ENCODE data around the gene CACNB1.

The CACNB1 gene

DNA sequence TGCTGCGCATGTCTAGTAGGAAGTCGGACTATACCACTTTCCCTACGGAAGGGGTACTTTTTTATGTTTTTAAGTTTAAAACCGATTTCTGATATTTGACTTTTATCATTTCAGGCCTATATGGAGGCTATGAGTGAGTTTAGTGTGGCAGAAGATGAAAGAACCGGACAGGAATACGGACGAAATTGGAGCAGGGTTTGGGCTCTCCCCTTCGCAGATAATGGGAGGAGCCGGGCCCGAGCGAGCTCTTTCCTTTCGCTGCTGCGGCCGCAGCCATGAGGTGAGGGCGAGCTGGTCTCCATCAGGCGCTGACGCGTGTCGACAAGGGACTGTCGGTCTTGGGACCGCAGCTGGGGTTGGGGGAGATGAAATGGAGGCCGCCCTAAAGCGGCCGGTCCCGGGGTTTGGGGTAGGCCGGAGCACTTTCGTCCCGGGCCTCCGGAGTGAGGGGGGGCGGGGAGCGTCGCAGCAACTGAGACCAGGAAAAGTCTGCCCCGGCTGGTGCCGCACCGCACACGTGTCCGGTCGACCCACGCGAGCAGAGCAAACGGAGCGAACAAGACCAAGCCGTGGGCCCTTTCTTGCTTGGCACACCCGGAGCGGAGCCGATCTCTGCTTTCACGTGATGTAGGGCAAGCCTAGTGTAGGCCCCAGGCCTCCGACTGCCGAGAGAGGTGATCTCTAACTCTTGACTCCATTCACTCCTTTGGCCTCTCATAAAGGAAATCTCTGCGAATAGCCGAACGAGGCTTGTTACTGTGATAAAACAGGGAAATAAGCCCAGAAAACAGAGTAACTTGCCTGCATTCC, 2.8 kb upstream of the CACNB1 start, which contains the start of gene RPL19 (continued):
- no peak for TF ChIP-seq BACH2 (CRISPR knock-in tag; IDR thresholded peaks at IDR 0.05; ENCODE audit: borderline replicate concordance)
- no peak for TF ChIP-seq PPARA (CRISPR knock-in tag; IDR thresholded peaks at IDR 0.05; ENCODE audit: borderline replicate concordance)
- TF ChIP-seq GLIS3 (CRISPR knock-in tag; IDR thresholded peaks at IDR 0.05): 0 out of 2 replicates have a peak, but pooled peaks have one; percentile 30
- no peak for TF ChIP-seq ISL1 (CRISPR knock-in tag; IDR thresholded peaks at IDR 0.05)

DNA sequence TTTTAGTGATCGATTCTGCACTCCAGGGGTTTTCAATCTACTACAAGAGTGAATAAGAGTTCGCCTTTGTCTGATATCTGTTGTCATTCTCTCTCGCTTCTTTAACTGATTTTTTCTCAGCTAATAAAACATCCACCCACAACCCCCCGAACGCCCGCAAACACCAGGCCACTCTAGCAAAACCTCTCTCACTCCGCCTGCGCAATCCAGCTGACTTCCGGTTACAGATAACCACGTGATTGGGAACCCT, 2.3 kb upstream of the CACNB1 start:
- TF ChIP-seq SNAI2 (CRISPR knock-in tag; IDR thresholded peaks at IDR 0.05) (no peak), ZNF8 (CRISPR knock-in tag; IDR thresholded peaks at IDR 0.05) (no peak), ZNF70 (CRISPR knock-in tag; IDR thresholded peaks at IDR 0.05) (no peak), CSDC2 (CRISPR knock-in tag; IDR thresholded peaks at IDR 0.05) (no peak), ZFP3 (CRISPR knock-in tag; IDR thresholded peaks at IDR 0.05) (no peak), TOX (CRISPR knock-in tag; IDR thresholded peaks at IDR 0.05; ENCODE audit: borderline replicate concordance) (no peak), ARNTL (CRISPR knock-in tag; IDR thresholded peaks at IDR 0.05; ENCODE audit: borderline replicate concordance, low read depth) (no peak)
- peak; percentile 52 for ATAC-seq

DNA sequence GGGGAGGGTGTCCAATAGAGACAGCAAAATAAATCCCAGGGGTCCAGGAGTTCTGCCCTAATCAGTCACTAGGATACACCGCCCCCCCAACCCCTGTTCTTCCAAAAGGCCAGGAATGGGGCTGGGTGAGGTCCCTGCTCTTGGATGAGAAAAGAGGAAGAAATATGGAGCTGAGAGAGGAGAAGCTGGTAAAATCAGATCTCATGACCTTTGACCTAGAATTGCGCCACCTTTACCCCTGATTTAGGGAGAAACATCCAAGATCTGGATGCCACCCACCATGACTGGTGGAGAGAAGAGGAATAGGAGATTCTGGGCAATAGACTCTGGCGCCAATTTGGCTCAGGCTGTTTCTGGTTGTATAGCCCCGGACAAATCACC, 707 bp upstream of the CACNB1 start:
- TF ChIP-seq ISL1 (CRISPR knock-in tag; IDR thresholded peaks at IDR 0.05) (no peak), TOX (CRISPR knock-in tag; IDR thresholded peaks at IDR 0.05; ENCODE audit: borderline replicate concordance) (no peak), GLIS3 (CRISPR knock-in tag; IDR thresholded peaks at IDR 0.05) (no peak), TCF4 (CRISPR knock-in tag; IDR thresholded peaks at IDR 0.05; ENCODE audit: borderline replicate concordance) (no peak), ZNF70 (CRISPR knock-in tag; IDR thresholded peaks at IDR 0.05) (no peak), RARB (CRISPR knock-in tag; IDR thresholded peaks at IDR 0.05) (no peak), BACH2 (CRISPR knock-in tag; IDR thresholded peaks at IDR 0.05; ENCODE audit: borderline replicate concordance) (no peak), ZFP30 (CRISPR knock-in tag; IDR thresholded peaks at IDR 0.05) (no peak), ARNTL (CRISPR knock-in tag; IDR thresholded peaks at IDR 0.05; ENCODE audit: borderline replicate concordance, low read depth) (no peak), SNAI2 (CRISPR knock-in tag; IDR thresholded peaks at IDR 0.05) (no peak), CSDC2 (CRISPR knock-in tag; IDR thresholded peaks at IDR 0.05) (no peak), ZNF565 (CRISPR knock-in tag; conservative IDR thresholded peaks at IDR 0.05; ENCODE audit: low read depth) (no peak), PPARA (CRISPR knock-in tag; IDR thresholded peaks at IDR 0.05; ENCODE audit: borderline replicate concordance) (no peak), ZFP3 (CRISPR knock-in tag; IDR thresholded peaks at IDR 0.05) (no peak), ZC3H10 (CRISPR knock-in tag; IDR thresholded peaks at IDR 0.05) (no peak)
- TF ChIP-seq, protein P1, sequence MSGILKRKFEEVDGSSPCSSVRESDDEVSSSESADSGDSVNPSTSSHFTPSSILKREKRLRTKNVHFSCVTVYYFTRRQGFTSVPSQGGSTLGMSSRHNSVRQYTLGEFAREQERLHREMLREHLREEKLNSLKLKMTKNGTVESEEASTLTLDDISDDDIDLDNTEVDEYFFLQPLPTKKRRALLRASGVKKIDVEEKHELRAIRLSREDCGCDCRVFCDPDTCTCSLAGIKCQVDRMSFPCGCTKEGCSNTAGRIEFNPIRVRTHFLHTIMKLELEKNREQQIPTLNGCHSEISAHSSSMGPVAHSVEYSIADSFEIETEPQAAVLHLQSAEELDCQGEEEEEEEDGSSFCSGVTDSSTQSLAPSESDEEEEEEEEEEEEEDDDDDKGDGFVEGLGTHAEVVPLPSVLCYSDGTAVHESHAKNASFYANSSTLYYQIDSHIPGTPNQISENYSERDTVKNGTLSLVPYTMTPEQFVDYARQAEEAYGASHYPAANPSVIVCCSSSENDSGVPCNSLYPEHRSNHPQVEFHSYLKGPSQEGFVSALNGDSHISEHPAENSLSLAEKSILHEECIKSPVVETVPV (CRISPR knock-in tag; IDR thresholded peaks at IDR 0.05): no peak
- TF ChIP-seq, protein P2, sequence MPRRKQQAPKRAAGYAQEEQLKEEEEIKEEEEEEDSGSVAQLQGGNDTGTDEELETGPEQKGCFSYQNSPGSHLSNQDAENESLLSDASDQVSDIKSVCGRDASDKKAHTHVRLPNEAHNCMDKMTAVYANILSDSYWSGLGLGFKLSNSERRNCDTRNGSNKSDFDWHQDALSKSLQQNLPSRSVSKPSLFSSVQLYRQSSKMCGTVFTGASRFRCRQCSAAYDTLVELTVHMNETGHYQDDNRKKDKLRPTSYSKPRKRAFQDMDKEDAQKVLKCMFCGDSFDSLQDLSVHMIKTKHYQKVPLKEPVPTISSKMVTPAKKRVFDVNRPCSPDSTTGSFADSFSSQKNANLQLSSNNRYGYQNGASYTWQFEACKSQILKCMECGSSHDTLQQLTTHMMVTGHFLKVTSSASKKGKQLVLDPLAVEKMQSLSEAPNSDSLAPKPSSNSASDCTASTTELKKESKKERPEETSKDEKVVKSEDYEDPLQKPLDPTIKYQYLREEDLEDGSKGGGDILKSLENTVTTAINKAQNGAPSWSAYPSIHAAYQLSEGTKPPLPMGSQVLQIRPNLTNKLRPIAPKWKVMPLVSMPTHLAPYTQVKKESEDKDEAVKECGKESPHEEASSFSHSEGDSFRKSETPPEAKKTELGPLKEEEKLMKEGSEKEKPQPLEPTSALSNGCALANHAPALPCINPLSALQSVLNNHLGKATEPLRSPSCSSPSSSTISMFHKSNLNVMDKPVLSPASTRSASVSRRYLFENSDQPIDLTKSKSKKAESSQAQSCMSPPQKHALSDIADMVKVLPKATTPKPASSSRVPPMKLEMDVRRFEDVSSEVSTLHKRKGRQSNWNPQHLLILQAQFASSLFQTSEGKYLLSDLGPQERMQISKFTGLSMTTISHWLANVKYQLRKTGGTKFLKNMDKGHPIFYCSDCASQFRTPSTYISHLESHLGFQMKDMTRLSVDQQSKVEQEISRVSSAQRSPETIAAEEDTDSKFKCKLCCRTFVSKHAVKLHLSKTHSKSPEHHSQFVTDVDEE (CRISPR knock-in tag; IDR thresholded peaks at IDR 0.05): no peak
- no peak for ATAC-seq

DNA sequence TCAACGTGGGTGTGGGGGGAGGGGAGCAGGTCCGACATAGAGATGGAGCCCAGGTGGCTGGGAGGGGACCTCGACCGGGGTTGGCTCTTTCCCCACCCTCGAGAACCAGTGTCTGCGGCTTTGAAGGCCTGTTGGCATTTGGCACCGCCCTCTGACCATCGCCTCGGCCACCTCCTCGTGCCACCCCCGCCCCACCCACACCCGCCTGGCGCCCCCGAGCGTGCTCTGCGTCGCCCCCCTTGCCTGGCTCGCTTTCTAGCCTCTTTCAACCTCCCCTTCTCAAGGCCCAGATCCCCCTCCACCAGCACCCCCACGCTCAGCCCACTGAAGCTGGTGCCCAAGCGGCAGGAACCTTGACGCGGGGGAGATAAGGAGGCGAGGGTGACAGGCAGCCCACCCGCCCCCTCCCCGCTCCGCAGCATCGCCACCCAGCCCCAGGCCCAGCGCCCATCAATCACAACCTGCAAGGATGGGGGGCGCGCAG, 619 bp downstream of the CACNB1 start:
- TF ChIP-seq ESRRG (CRISPR knock-in tag; IDR thresholded peaks at IDR 0.05): no peak
- TF ChIP-seq OSR1 (CRISPR knock-in tag; IDR thresholded peaks at IDR 0.05): no peak
- no peak for TF ChIP-seq ZFP30 (CRISPR knock-in tag; IDR thresholded peaks at IDR 0.05)
- no peak for TF ChIP-seq TCF4 (CRISPR knock-in tag; IDR thresholded peaks at IDR 0.05; ENCODE audit: borderline replicate concordance)

DNA sequence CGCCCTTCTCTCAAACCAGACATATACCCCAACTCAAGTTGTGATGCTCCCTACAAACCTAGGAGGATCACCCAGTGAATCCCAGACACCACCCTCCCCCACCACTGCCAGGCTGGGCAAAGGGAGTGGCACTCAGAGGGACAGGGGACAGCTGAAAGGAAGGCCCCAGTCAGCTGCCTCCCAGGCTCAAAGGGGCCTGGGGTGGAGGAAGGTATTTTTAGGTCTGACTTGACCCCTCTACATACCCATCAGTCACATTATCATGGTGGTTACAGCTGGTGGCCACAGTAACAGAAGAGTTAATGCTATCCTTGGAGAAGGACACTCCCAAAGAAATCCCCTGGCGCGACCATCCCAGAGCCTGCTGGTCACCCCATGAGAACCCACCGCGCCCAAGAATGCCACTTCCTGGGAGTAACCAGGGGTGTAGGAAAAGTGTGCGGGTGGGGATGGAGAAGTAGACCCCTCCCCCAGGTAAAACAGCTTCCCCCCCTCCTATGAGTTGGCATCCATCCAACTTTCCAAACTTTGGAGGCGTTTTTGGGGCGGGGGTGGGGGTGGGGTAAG, 1.1 kb downstream of the CACNB1 start:
- ATAC-seq: no peak
- TF ChIP-seq, protein P3, sequence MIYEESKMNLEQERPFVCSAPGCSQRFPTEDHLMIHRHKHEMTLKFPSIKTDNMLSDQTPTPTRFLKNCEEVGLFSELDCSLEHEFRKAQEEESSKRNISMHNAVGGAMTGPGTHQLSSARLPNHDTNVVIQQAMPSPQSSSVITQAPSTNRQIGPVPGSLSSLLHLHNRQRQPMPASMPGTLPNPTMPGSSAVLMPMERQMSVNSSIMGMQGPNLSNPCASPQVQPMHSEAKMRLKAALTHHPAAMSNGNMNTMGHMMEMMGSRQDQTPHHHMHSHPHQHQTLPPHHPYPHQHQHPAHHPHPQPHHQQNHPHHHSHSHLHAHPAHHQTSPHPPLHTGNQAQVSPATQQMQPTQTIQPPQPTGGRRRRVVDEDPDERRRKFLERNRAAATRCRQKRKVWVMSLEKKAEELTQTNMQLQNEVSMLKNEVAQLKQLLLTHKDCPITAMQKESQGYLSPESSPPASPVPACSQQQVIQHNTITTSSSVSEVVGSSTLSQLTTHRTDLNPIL (CRISPR knock-in tag; IDR thresholded peaks at IDR 0.05; ENCODE audit: low read depth): no peak
- TF ChIP-seq, protein P2 (CRISPR knock-in tag; IDR thresholded peaks at IDR 0.05): no peak
- TF ChIP-seq OSR1 (CRISPR knock-in tag; IDR thresholded peaks at IDR 0.05) (no peak), ZFP30 (CRISPR knock-in tag; IDR thresholded peaks at IDR 0.05) (no peak)

More for the DNA sequence above, 619 bp downstream of the CACNB1 start:
- peak; percentile 41 for ATAC-seq

All from SK-N-SH treated with all-trans-retinoic acid at 6 μM for 48 hours (cell line).